Astrocyte (in vitro differentiated cells and primary cell): ENCODE results near the gene HINT2.

Source experiments
- CTCF ChIP-seq: IDR thresholded peaks from 2 replicates; pipeline ENCODE4 v1.5.1; 2011; ENCODE audit warnings: low read depth, mild to moderate bottlenecking, inconsistent platforms, low read length, moderate library complexity; ENCODE audit not compliant: insufficient read depth
- EZH2 ChIP-seq: IDR thresholded peaks from 2 replicates; pipeline ENCODE4 v1.6.1; 2012; ENCODE audit warnings: mild to moderate bottlenecking, low read length, inconsistent platforms; ENCODE audit not compliant: insufficient read depth

GRCh38 chr9:35790025-35790384, 24.8 kb downstream of the HINT2 start:
- TF ChIP-seq CTCF (no peak), EZH2 (no peak)
